Upper lobe of left lung (tissue), 4 donors: ENCODE data around the gene RARB.

ENCODE experiments used
- EP300 ChIP-seq, 4 donors: sonication (generic); formaldehyde crosslinking; IDR thresholded peaks; one replicate each; pipeline ENCODE4 v1.5.1; 2017; ENCODE audit warnings: antibody characterized with exemption in 4 of 4, control low read depth in 2 of 4
- POLR2A ChIP-seq, 4 donors: fragments of 450-650 bp; IDR thresholded peaks; one replicate each; pipeline ENCODE4 v1.5.1; 2016 to 2017; ENCODE audit warnings: antibody characterized with exemption in 4 of 4, mild to moderate bottlenecking in 2 of 4
- POLR2AphosphoS5 ChIP-seq, 2 donors: sonication (generic); formaldehyde crosslinking; IDR thresholded peaks; one replicate each; pipeline ENCODE4 v1.5.1; 2017; ENCODE audit warnings: antibody characterized with exemption in 2 of 2
- TF ChIP-seq, protein P1 (sequence below), 6 experiments: fragments of 450-650 bp in 4 of 6; fragments of 200-600 bp in 2 of 6; sonication (generic) in 2 of 6; IDR thresholded peaks; one replicate each; pipeline ENCODE4 v1.5.1; 2016 to 2019; ENCODE audit warnings: antibody characterized with exemption in 6 of 6

DNA sequence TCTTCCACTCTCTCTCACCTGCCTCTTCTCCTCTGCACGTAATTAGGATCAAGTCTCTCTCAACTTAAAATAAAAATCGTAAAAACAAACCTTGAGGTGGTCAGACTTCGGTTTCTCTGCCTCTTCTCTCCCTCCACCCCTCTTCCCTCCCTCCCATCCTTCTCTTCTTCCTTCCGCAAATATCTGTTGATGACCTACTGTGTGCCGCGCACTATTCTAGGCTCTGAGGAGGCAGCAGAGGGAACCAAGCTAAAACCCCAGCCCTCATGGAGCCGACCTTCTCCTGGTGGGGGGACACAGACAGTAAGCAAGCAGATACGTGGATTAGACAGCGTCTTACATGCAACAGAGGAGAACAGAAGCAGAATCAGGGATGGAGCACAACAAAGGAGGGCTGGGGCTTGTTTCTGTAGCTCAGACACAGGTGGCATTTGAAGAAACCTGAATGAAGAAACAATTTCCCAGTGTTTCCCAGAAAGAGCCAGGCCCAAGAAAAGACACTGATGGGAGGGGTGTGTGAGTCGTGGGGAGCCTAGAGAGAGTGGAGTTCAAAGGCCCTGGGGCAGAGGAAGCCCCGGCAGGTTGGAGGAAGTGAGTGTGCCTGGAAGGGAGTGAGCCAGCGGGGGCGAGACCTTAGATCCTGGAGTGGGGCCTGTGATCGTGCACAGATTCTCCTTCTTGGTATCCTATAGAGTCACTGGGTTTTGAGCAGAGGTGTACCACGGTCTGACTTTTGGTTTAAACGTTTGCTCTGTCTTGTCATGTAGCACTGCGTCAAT, 156.1 kb downstream of the RARB start:
- TF ChIP-seq, protein P1, sequence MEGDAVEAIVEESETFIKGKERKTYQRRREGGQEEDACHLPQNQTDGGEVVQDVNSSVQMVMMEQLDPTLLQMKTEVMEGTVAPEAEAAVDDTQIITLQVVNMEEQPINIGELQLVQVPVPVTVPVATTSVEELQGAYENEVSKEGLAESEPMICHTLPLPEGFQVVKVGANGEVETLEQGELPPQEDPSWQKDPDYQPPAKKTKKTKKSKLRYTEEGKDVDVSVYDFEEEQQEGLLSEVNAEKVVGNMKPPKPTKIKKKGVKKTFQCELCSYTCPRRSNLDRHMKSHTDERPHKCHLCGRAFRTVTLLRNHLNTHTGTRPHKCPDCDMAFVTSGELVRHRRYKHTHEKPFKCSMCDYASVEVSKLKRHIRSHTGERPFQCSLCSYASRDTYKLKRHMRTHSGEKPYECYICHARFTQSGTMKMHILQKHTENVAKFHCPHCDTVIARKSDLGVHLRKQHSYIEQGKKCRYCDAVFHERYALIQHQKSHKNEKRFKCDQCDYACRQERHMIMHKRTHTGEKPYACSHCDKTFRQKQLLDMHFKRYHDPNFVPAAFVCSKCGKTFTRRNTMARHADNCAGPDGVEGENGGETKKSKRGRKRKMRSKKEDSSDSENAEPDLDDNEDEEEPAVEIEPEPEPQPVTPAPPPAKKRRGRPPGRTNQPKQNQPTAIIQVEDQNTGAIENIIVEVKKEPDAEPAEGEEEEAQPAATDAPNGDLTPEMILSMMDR (IDR thresholded peaks at IDR 0.05): no peak
- no peak for TF ChIP-seq POLR2AphosphoS5 (IDR thresholded peaks at IDR 0.05)
- TF ChIP-seq POLR2A (IDR thresholded peaks at IDR 0.05): no peak
- no peak for TF ChIP-seq EP300 (IDR thresholded peaks at IDR 0.05)
